Stimulated activated CD8-positive, alpha-beta memory T cell treated with anti-CD3 and anti-CD28 coated beads, Interleukin-4, amount 100 ng/mL, for 1 hour (primary cell): ENCODE measurements around the gene PPP1R14B.
A peak's percentile ranks its signal among the peaks of the same experiment; 100 is the strongest.

Source experiments
- DNase-seq, 2 donors: peaks; one replicate each; pipeline ENCODE4 v3.0.0-alpha.2; 2020; ENCODE audit warnings: low read depth in 2 of 2, low spot score in 1 of 2

The PPP1R14B gene

GRCh38 chr11:64246871-64247728 is at the start of gene PPP1R14B:
Gene PPP1R14B, minus strand, starts transcription at chr11:64246943. Its CDS starts 270 bp downstream, at chr11:64246673.
- no peak for DNase-seq

DNA sequence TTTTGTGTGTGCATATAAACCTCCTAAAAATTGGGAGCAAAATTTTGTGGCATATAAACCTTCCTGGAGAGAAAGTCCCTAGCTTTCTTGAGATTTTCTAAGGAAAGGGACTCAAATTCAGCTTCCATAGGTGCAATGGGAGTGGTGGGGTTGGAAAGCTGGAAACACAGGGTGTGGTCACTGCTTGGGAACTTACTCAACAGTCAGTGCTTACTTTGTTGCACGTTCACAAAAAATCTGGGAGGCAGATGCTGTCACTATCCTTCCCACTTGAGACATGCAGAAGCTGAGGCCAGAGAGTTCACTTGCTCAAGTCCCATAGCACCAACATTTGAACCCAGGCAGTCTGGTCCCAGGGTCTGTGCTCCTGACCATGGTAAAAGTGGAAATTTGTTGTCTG is 49.5 kb upstream of the PPP1R14B start:
- DNase-seq, result no peak

GRCh38 chr11:64295760-64296159 is 49.0 kb upstream of the PPP1R14B start:
- no peak for DNase-seq

GRCh38 chr11:64294774-64295173 is 48.0 kb upstream of the PPP1R14B start:
- no peak for DNase-seq

- DNase-seq, result no peak
These were observed 45.9 kb upstream of the PPP1R14B start for GRCh38 chr11:64292460-64293254.

- no peak for DNase-seq
These were observed 45.2 kb upstream of the PPP1R14B start for GRCh38 chr11:64291752-64292459.

DNA sequence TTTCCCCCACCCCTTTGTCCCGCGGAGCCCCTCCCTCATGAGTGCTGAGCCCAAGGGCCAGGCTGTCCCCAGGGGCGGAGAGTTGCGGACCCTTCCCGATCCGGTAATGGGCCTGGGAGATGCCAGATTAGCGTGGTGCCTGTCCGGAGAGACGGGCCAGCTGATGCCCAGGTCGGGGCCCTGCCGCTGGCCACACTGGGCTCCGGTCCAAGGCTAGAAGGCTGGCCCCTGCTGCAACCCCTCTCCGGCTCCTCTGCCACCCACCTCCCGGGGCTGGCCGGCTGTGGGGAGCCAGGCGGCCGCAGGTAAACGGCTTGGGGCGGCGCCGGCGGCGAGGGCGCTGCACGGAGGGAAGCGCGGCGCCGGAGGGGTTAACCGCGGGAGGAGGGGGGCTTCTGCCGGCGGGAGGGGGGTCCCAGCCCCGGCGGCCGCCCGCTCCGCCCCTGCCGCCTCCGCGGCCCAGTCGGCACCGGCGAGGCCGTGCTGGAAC is 44.6 kb upstream of the PPP1R14B start, which contains the start of gene KCNK4:
Gene KCNK4, plus strand, starts transcription at position 41 of the 490 bp plus-strand sequence. CDS start 1,717 bp downstream, outside the sequence.
- DNase-seq, result no peak

DNA sequence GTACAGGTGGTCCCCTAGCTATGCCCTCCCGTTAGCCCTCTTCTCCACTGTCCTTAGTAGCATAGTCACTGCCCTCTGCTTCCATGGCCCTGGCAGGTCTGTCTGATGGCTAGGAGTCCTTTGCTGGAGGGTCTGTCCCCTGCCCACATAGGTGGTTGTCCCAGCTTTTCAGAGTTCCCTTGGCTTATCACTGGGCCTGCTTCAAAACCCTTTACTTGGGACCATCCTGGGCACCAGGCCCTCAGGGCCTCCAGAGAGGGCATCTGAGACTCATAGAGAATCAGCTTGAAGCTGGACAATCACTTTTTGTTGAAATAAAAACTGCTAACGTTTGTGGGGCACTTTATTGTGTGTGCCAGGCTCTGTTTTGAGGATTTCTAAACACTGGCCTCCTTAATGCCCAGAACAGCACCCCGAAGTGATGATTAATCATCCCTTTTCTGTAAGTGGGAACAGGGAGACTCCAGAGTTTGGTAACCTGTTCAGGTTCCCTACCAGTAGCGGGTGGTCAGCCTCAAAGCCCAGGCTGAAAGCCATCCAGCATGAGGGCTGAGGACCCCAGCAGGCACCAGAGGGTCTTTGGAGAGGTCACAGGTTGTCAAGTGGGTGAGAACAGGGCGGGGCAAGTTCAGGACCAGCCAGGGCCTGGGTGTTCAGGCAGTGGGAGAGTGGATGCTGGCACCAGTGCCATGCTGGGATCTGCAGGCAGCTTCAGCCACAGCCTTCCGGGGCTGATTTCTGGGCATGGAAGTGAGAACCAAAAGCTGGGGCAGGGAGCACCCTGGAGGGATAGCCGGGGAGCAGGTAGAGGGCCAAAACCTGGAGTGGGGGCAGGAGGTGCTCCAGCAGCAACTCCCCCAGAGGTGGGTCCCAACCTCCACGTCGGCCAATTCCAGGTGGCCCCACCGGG is 43.9 kb upstream of the PPP1R14B start:
- no peak for DNase-seq

DNA sequence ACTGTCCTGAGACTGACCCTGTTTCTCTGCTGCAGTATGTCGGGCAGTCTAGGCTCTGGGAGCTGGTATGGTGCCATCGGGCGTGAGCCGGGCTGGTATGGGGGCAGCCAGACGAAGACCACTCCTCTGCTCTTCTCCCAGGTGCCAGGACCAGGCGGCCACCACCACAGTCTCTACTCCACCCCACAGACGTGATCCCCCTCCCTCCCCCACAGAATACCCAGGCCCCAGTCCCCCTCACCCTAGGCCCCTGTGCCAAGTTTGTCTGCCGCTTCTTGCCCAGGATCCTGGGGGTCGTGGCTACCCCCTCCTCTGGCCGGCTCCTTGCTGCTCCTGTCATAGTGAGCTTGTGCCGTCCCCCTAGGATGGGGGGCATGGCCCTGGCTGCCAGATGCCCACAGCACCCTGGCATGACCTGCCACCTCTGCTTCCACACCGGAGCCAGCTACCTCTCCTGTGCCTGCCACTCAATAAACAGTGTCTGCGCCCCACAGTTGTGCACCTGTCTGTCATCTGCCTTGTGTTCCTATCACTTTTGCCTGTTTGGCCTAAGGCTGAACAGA is 42.3 kb upstream of the PPP1R14B start:
- DNase-seq, result no peak

DNA sequence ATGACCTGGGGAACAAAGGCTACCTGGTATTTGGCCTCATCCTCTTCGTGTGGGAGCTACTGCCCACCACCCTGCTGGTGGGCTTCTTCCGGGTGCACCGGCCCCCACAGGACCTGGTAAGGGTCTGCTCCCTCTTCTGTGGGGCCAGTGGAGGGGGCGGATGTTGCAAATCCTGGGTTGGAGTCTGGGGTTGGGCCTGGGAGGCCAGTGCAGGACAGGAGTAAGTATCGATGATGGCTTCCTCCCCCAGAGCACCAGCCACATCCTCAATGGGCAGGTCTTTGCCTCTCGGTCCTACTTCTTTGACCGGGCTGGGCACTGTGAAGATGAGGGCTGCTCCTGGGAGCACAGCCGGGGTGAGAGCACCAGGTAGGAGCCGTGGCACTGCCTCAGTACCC is 41.6 kb upstream of the PPP1R14B start:
- no peak for DNase-seq

DNA sequence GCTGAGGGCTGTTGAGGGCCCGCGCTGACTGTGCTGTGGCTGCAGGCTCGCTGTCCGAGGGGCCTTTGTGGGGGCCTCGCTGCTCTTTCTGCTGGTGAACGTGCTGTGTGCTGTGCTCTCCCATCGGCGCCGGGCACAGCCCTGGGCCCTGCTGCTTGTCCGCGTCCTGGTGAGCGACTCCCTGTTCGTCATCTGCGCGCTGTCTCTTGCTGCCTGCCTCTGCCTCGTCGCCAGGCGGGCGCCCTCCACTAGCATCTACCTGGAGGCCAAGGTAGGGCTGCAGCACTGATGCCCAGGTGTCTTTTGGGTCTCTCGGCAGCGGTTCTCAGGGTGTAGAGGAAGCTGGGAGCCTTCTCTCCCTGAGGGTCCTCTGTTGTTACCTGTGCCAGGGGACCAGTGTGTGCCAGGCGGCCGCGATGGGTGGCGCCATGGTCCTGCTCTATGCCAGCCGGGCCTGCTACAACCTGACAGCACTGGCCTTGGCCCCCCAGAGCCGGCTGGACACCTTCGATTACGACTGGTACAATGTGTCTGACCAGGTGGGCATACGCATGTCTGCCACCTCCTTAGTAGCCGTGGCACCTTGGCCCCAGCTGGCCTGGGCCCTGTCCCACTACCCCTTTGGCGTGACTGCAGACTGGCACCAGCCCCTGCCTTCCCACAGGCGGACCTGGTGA is 41.1 kb upstream of the PPP1R14B start:
- DNase-seq, result no peak

DNA sequence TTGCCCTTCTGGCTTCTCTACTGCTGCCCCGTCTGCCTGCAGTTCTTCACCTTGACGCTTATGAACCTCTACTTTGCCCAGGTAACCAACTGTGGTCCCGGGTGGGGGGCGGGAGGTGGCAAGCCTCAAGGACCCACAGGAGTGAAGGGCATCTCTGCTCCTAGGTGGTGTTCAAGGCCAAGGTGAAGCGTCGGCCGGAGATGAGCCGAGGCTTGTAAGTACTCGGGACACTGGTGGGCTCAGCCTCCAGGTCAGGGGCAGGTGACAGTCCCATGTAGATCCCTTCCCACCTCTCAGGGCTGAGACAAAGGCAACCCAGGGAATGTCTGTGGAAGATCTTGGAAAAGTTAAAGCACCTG is 40.0 kb upstream of the PPP1R14B start:
- DNase-seq, result no peak

GRCh38 chr11:64285885-64286800 is 39.4 kb upstream of the PPP1R14B start:
- DNase-seq, result no peak

DNA sequence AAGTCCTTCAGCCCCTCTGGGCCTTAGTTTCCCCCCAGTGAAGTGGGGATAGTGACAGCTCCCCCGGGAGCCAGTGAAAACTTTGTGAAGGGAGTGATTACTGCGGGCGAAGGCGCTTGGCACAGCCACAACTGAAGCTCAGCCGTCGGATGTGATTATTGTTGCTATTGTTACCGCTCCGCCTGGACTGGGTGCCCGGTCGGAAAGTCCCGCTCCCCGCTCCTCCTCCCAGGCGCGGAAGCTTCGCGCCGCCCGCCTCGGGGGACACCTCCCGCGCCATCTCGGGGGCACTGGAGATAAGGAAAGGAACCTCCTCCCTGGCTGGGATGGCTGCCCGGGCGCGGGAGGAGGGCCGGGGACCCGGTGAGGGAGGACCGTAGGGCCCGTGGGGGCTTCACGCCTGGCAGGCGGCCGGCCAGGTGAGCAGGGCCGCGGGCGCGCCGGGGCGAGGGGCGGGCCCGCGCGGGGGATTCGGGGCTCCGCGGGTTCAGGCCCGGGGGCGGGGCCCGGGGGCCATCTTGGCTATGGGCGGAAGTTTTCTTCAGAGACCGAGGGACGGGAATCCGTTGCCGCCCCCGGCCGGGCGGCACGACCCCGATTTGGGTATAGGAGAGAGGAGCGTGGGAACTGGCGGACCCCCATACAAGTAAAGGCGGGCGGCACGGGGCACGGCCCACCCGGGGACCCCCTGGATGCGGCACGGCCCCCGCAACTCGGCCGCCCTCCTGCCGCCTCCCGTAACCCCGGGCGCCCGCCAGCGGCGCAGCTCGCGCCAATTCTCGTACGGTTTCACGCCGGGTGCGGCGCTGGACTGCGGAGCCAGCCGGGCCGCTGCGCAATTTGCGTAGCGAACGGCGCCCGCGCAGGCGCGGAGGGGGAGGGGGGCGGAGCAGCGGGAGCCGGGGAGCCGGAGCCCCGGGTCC is 38.5 kb upstream of the PPP1R14B start, which contains the start of gene GPR137:
Gene GPR137, plus strand, starts transcription at position 887 of the 923 bp plus-strand sequence. CDS start 677 bp downstream, outside the sequence.
- peak; percentile 79 to 84 for DNase-seq

GRCh38 chr11:64284048-64284961 is 37.6 kb upstream of the PPP1R14B start, which contains the start of gene BAD:
Gene BAD, minus strand, starts transcription at chr11:64284665. Its CDS starts 297 bp downstream, at chr11:64284368.
- DNase-seq, result peak; percentile 82 to 88

- DNase-seq, result no peak
These were observed 36.3 kb upstream of the PPP1R14B start for GRCh38 chr11:64283092-64283491.
